Cardiac fibroblast (primary cell): ENCODE measurements around the gene UNC13A.

Experiments used
- DNase-seq, 2 donors: peaks; one replicate each; pipeline versions ENCODE4 v3.0.0 to v3.0.0-alpha.2; 2010; ENCODE audit warnings: low read depth in 2 of 2
- H3K4me3 ChIP-seq, 2 donors: replicated peaks in 1 of 2; 1 replicate in 1 of 2; 2 replicates in 1 of 2; pipeline ENCODE4 v1.5.1; 2011; ENCODE audit warnings: low read depth in 2 of 2, low read length in 2 of 2, mild to moderate bottlenecking in 2 of 2, moderate library complexity in 1 of 2
- TF ChIP-seq, protein P1 (sequence below): IDR thresholded peaks from one replicate; pipeline ENCODE4 v1.5.1; 2011; ENCODE audit warnings: low read depth, mild to moderate bottlenecking, low read length, inconsistent platforms

The UNC13A gene

DNA sequence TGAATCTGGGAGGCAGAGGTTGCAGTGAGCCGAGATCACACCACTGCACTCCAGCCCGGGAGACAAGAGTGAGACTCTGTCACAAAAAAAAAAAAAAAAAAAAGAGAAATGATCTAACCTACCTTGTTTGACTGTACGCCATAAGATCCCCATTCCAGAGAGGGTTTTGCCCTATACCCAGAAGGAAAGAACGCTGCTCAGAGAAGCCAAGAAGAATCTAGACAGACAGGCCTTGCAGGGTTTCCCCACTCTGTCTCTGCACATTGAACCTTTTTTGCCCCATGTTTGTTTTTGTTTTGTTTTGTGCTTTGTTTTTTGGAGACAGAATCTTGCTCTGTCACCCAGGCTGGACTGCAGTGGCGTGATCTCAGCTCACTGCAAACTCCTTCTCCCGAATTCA lies 23.7 kb upstream of the UNC13A start:
- H3K4me3 ChIP-seq: no peak overlapping the region
- DNase-seq: no peak
- TF ChIP-seq, protein P1, sequence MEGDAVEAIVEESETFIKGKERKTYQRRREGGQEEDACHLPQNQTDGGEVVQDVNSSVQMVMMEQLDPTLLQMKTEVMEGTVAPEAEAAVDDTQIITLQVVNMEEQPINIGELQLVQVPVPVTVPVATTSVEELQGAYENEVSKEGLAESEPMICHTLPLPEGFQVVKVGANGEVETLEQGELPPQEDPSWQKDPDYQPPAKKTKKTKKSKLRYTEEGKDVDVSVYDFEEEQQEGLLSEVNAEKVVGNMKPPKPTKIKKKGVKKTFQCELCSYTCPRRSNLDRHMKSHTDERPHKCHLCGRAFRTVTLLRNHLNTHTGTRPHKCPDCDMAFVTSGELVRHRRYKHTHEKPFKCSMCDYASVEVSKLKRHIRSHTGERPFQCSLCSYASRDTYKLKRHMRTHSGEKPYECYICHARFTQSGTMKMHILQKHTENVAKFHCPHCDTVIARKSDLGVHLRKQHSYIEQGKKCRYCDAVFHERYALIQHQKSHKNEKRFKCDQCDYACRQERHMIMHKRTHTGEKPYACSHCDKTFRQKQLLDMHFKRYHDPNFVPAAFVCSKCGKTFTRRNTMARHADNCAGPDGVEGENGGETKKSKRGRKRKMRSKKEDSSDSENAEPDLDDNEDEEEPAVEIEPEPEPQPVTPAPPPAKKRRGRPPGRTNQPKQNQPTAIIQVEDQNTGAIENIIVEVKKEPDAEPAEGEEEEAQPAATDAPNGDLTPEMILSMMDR: no peak

DNA sequence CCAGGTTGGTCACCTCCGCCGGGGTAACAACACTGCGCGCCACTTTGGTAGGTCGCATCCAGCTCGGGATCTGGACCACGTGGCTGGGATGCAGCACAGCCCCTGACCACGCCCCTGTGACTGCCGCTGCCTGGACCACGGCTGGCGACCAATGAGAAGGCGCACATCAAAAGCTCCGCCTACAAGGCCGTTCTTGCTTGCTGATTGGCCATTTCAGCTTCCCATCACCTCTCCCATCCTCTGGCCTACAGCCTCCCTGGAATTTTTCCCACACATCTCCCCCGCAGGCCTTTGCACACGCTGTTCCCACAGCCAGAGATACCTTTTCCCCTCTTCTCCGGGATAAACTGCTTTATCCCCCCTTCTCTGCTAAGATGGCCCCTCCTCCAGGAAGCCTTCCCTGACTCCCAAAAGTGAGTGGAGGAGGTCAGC lies 18.6 kb upstream of the UNC13A start:
- H3K4me3 ChIP-seq: no peak overlapping the region
- peak; percentile 54 to 66 for DNase-seq
- TF ChIP-seq, protein P1: no peak

DNA sequence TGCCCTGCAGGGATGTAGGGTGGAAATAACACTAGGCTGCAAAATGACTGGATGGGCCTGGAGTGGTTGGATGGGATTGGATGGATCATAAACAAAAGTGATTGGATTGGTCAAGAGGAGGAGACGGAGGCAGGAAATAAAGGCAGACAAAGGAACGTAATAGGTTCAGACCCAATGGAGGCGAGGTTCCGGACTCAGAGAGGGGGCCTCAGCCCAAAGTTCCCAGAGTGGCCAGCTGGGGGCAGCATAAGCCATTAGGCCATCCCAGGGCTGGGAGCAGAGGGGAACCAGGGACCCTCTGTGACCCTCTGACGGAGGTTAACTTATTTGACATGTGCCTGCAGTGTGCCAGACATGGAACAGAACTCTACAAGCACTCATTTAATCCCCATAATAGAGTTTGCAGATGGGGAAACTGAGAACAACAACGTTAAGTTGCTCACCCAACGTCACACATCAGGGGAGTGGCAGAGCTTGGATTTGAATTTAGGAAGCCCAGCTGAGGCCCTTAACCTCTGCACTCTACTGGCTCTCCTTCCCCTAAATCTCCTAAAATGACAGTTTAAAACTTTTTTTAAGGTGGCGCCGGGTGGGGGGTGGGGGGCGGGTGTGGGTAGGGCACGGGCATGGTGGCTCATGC lies 15.8 kb upstream of the UNC13A start:
- peak; percentile 66 to 70 for DNase-seq
- H3K4me3 ChIP-seq: no peak overlapping the region
- TF ChIP-seq, protein P1: peak; percentile 90

DNA sequence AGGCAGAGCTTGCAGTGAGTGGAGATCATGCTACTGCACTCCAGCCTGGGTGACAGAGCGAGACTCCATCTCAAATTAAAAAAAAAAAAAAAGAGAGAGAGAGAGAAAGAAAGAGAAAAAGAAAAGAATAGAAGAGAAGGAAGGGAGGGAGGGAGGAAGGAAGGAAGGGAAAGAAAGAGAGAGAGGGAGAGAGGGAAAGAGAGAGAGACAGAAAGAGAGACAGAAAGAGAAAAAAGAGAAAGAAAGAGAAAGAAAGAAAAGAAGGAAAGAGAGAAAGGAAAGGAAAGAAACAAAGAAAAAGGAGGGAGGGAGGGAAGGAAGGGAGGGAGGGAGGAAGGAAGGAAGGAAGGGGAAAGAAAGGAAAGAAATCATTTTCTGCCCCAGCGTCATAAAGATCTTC lies 7.0 kb upstream of the UNC13A start:
- DNase-seq: no peak
- TF ChIP-seq, protein P1: no peak
- no peak overlapping the region for H3K4me3 ChIP-seq

DNA sequence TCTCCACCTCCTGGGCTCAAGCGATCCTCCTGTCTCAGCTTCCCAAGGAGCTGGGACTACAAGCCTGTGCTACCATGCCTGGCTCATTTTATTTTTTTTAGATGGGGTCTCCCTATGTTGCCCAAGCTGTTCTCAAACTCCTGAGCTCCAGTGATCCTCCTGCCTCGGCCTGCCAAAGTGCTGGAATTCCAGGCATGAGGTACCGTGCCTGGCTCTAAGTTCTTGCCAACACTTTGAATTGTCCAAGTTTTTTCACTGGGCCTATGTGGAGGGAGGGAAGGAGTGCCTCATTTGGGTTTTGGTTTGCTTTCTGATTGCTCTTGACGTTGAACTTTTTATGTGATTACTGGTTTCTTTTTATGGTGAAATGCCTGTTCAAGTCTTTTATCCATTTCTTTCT lies 4.4 kb upstream of the UNC13A start:
- no peak overlapping the region for H3K4me3 ChIP-seq
- TF ChIP-seq, protein P1: no peak

DNA sequence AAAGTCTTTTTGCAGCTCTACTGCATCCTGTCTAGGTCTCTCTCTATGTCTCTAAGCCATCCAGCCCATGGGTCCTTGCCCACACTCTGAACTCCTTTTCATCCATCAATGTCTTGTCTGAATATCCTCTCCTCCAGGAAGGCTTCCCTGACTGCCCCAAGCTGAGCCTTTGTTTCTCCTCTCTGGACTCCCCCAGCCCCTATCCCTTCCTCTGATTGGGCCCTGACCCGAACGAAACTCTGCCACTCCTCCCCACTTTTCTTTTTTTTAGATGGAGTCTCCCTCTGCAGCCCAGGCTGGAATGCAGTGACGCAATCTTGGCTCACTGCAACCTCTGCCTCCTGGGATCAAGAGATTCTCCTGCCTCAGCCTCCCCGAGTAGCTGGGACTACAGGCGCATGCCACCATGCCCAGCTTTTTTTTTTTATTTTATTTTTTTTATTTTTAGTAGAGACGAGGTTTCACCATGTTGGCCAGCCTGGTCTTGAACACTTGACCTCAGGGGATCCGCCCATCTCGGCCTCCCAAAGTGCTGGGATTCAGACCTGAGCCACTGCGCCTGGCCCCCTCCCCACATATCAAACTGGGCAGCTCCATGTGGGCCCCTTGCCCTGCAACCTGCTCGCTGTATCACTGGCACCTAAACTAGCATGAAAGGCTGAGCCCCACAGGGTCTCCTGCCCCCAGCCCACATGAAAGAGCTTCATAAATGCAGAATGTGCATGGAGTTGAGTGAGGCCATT lies 870 bp upstream of the UNC13A start:
- H3K4me3 ChIP-seq: no peak overlapping the region
- no peak for DNase-seq
- TF ChIP-seq, protein P1: no peak

More for the DNA sequence above, 4.4 kb upstream of the UNC13A start:
- DNase-seq: no peak
